GM12878 (cell line): ENCODE measurements around the gene DKK1. TPM values are rescaled to one million over a fixed set of nuclear protein-coding genes. Genes with fewer than 3 reads are reported as not detected.

ENCODE experiments used
- ATAC-seq: fragments of 200-7000 bp; cut with Tn5 transposase; 3 replicates; pipeline ENCODE4 v1.9.1; 2020; ENCODE audit warnings: mild to moderate bottlenecking, moderate library complexity
- BruUV-seq: library from RNA; stranded (reverse); fragments of 400-500 nt; replicated peaks from 2 replicates; lab custom pipeline; 2021; lab: Mats Ljungman, UMichigan
- CTCF ChIA-PET: fragments of 300-600 bp; sonication (Branson Sonifier 250); formaldehyde crosslinking; extraction: SDS; loops from one replicate; lab custom pipeline; 2021; ENCODE audit warnings: inconsistent platforms; lab: Yijun Ruan, JAX
- POLR2A ChIA-PET: fragments of 350-600 bp; formaldehyde crosslinking; extraction: SDS; loops from one replicate; lab custom pipeline; 2021; ENCODE audit warnings: inconsistent platforms; lab: Charles Lee
- RAD21 ChIA-PET: fragments of 300-600 bp; sonication (Branson Sonifier 250); formaldehyde crosslinking; loops from one replicate; lab custom pipeline; 2023; ENCODE audit warnings: antibody characterized with exemption; ENCODE audit not compliant: unreplicated experiment; lab: Charles Lee
- SMC1A ChIA-PET: fragments of 300-600 bp; sonication (Branson Sonifier 250); formaldehyde crosslinking; loops from one replicate; lab custom pipeline; 2023; ENCODE audit not compliant: unreplicated experiment, uncharacterized antibody; lab: Charles Lee
- DNase-seq: peaks from one replicate; pipeline ENCODE4 v3.0.0-alpha.2; 2011; ENCODE audit warnings: low read depth, low spot score
- FAIRE-seq: peaks from 3 replicates; lab custom pipeline; 2011; peaks lifted over from hg19 to GRCh38; lab: Jason Lieb, UNC
- H2AFZ ChIP-seq: 2 replicates; pipeline ENCODE4 v1.6.0; 2011; ENCODE audit warnings: low read depth, low read length, control low read depth; ENCODE audit not compliant: control insufficient read depth
- H3K27ac ChIP-seq: 2 replicates; pipeline ENCODE4 v1.5.1; 2011; ENCODE audit warnings: control low read depth; ENCODE audit not compliant: control insufficient read depth, insufficient read depth
- H3K27me3 ChIP-seq, 2 experiments: replicated peaks in 1 of 2; 2 replicates each; pipeline versions ENCODE4 v1.6.0 to v1.6.1; 2011; ENCODE audit warnings: low read length in 1 of 2; ENCODE audit not compliant: control insufficient read depth in 2 of 2, insufficient read depth in 2 of 2
- H3K36me3 ChIP-seq, 2 experiments: 2 replicates each; pipeline ENCODE4 v1.5.1; 2011; ENCODE audit warnings: low read length in 1 of 2; ENCODE audit not compliant: control insufficient read depth in 2 of 2, insufficient read depth in 2 of 2
- H3K4me1 ChIP-seq: 2 replicates; pipeline ENCODE4 v1.6.1; 2011; ENCODE audit warnings: mild to moderate bottlenecking, low read length, moderate library complexity, mixed read lengths; ENCODE audit not compliant: control insufficient read depth, insufficient read depth
- H3K4me2 ChIP-seq: 2 replicates; pipeline ENCODE4 v1.6.0; 2011; ENCODE audit warnings: control low read depth; ENCODE audit not compliant: control insufficient read depth, insufficient read depth
- H3K4me3 ChIP-seq: fragments of 200-600 bp; sonication (generic); 2 replicates; pipeline ENCODE4 v1.5.1; 2016
- H3K79me2 ChIP-seq: 2 replicates; pipeline ENCODE4 v1.6.0; 2011; ENCODE audit warnings: low read length; ENCODE audit not compliant: control insufficient read depth, insufficient read depth
- H3K9ac ChIP-seq: 2 replicates; pipeline ENCODE4 v1.8.0; 2011; ENCODE audit warnings: low read length, control low read depth, mixed read lengths; ENCODE audit not compliant: control insufficient read depth, insufficient read depth
- H3K9me3 ChIP-seq: replicated peaks from 3 replicates; pipeline ENCODE4 v1.5.1; 2011; ENCODE audit warnings: mild to moderate bottlenecking, low read length; ENCODE audit not compliant: control insufficient read depth, insufficient read depth
- H4K20me1 ChIP-seq: 2 replicates; pipeline ENCODE4 v1.6.0; 2011; ENCODE audit not compliant: control insufficient read depth, insufficient read depth
- BCLAF1 ChIP-seq: fragments of 450-650 bp; IDR thresholded peaks from 2 replicates; pipeline ENCODE4 v1.6.1; 2017; ENCODE audit warnings: antibody characterized with exemption, mild to moderate bottlenecking, moderate library complexity
- CBX5 ChIP-seq: sonication (generic); IDR thresholded peaks from 2 replicates; pipeline ENCODE4 v1.6.1; 2016; ENCODE audit warnings: low read depth, moderate library complexity, mild to moderate bottlenecking, inconsistent platforms
- FOXM1 ChIP-seq: IDR thresholded peaks from 2 replicates; pipeline ENCODE4 v1.6.1; 2012; ENCODE audit warnings: low read depth, mild to moderate bottlenecking, inconsistent platforms, low read length, moderate library complexity
- GATAD2B ChIP-seq: fragments of 450-650 bp; conservative IDR thresholded peaks from 2 replicates; pipeline ENCODE4 v1.6.1; 2017; ENCODE audit warnings: low read depth, mild to moderate bottlenecking, moderate library complexity
- MEF2B ChIP-seq: fragments of 450-650 bp; IDR thresholded peaks from 2 replicates; pipeline ENCODE4 v1.6.1; 2018; ENCODE audit warnings: mild to moderate bottlenecking, moderate library complexity; ENCODE audit not compliant: partially characterized antibody, poor library complexity, severe bottlenecking
- NFIC ChIP-seq: IDR thresholded peaks from 2 replicates; pipeline ENCODE4 v1.6.1; 2012; ENCODE audit warnings: low read depth, mild to moderate bottlenecking, inconsistent platforms, low read length, moderate library complexity
- NR2C2 ChIP-seq: IDR thresholded peaks from 2 replicates; pipeline ENCODE4 v1.6.1; 2011; ENCODE audit warnings: borderline replicate concordance, low read depth; ENCODE audit not compliant: control insufficient read depth, insufficient read length
- NR2F1 ChIP-seq: fragments of 450-650 bp; conservative IDR thresholded peaks from 2 replicates; pipeline ENCODE4 v1.6.1; 2017; ENCODE audit warnings: mild to moderate bottlenecking
- PBX3 ChIP-seq: IDR thresholded peaks from 2 replicates; pipeline ENCODE4 v1.6.1; 2011; ENCODE audit warnings: mild to moderate bottlenecking, low read depth, low read length, moderate library complexity; ENCODE audit not compliant: insufficient replicate concordance
- REST ChIP-seq: IDR thresholded peaks from 2 replicates; pipeline ENCODE4 v1.6.1; 2012; ENCODE audit warnings: mild to moderate bottlenecking, low read depth, low read length
- RFX5 ChIP-seq: IDR thresholded peaks from 2 replicates; pipeline ENCODE4 v1.6.1; 2011; ENCODE audit warnings: low read depth, low read length, improper control_type of control experiment
- SMC3 ChIP-seq: IDR thresholded peaks from 2 replicates; pipeline ENCODE4 v1.6.1; 2011; ENCODE audit warnings: low read length, improper control_type of control experiment, borderline replicate concordance
- WRNIP1 ChIP-seq: IDR thresholded peaks from 2 replicates; pipeline ENCODE4 v1.6.1; 2011; ENCODE audit warnings: low read depth, low read length, improper control_type of control experiment, borderline replicate concordance
- ZBED1 ChIP-seq: IDR thresholded peaks from 2 replicates; pipeline ENCODE4 v1.6.1; 2016; ENCODE audit warnings: borderline replicate concordance
- ZBTB33 ChIP-seq: fragments of 450-650 bp; IDR thresholded peaks from 2 replicates; pipeline ENCODE4 v1.6.1; 2017; ENCODE audit warnings: mild to moderate bottlenecking
- ZNF24 ChIP-seq: fragments of 450-650 bp; IDR thresholded peaks from 2 replicates; pipeline ENCODE4 v1.6.1; 2017; ENCODE audit warnings: antibody characterized with exemption, mild to moderate bottlenecking
- WGBS: methylation state at CpG from one replicate; pipeline ENCODE4 v1.1.6; 2016; ENCODE audit warnings: low lambda C conversion rate; ENCODE audit not compliant: insufficient replicate concordance, insufficient coverage; ENCODE audit errors: missing lambda C conversion rate; 5-methylcytosine and 5-hydroxymethylcytosine counted together
- in situ Hi-C: fragments of 300-500 bp; cut with MboI; formaldehyde crosslinking; loops from 9 replicates; pipeline ENCODE4 v1.14.3; 2018; ENCODE audit warnings: mixed read lengths
- intact Hi-C: fragments of 100-400 bp; cut with micrococcal nuclease; formaldehyde crosslinking; loops from one replicate; pipeline ENCODE4 v1.14.2; 2022; ENCODE audit not compliant: unreplicated experiment
- polyA plus RNA-seq, 11 experiments: library from polyadenylated mRNA; depleted of rRNA in 4 of 11; unstranded in 6 of 11; stranded (reverse) in 5 of 11; fragments of >200 nt; fragmentation: Nextera tagmentation in 4 of 11; fragmentation: Illumina TruSeq in 1 of 11; extraction: Ambion mirVana in 4 of 11; extraction: Trizol in 1 of 11; gene quantifications; 1 replicate in 1 of 11; 2 replicates in 10 of 11; pipeline versions ENCODE4 v1.2.1 to v1.2.3, GENCODE V29; 2011 to 2016; ENCODE audit warnings: inconsistent platforms in 2 of 11, missing spikeins in 2 of 11, low read depth in 1 of 11
- total RNA-seq, 4 experiments: library from RNA; depleted of rRNA in 3 of 4; stranded (reverse); fragments of >200 nt in 3 of 4; fragmentation: Illumina TruSeq in 1 of 4; extraction: Trizol in 1 of 4; gene quantifications; 2 replicates each; pipeline versions ENCODE4 v1.2.1 to v1.2.3, GENCODE V29; 2013 to 2021

Gene DKK1
- total and polyA plus RNA-seq, 10 of the 15 experiments (the other 5 are each of a cell fraction or from before 2014, with no cell fraction given) = 0.12 to 0.77 (median 0.33) TPM; not detected in 7

- no peak overlapping the region for H3K4me3 ChIP-seq
- H3K36me3 ChIP-seq = no peaks in the 10 kb centered on the region
- H3K9ac ChIP-seq = no peak overlapping the region
- in situ Hi-C loops = no loop called here
- CTCF ChIA-PET = no interaction called here
- H3K4me1 ChIP-seq = no peaks in the 10 kb centered on the region
- no peak overlapping the region for H2AFZ ChIP-seq
- RAD21 ChIA-PET = no interaction called here
- DNase-seq (no peak), ATAC-seq (no peak), FAIRE-seq (no peak)
- no peaks in the 10 kb centered on the region for H3K9me3 ChIP-seq
- no TSS peak for BruUV-seq
- H3K4me2 ChIP-seq = no peak overlapping the region
- H3K79me2 ChIP-seq = no peaks in the 10 kb centered on the region
- POLR2A ChIA-PET = no interaction called here
- no peaks in the 10 kb centered on the region for H4K20me1 ChIP-seq
- H3K27ac ChIP-seq = no peak overlapping the region
- WGBS = 3% methylated on average over 2 of the region's 2 CpGs
- H3K27me3 ChIP-seq = no peaks in the 10 kb centered on the region
- intact Hi-C loops = no loop called here
- SMC1A ChIA-PET = no interaction called here
- no peak for TF ChIP-seq MEF2B
- no peak for TF ChIP-seq NFIC
- no peak for TF ChIP-seq ZNF24
- TF ChIP-seq PBX3 = no peak
- no peak for TF ChIP-seq NR2F1
- TF ChIP-seq RFX5 = no peak
- no peak for TF ChIP-seq ZBED1
- no peak for TF ChIP-seq BCLAF1
- TF ChIP-seq ZBTB33 = no peak
- TF ChIP-seq SMC3 = no peak
- no peak for TF ChIP-seq GATAD2B
- TF ChIP-seq CBX5 = no peak
- TF ChIP-seq NR2C2 = no peak
- TF ChIP-seq REST = no peak
- TF ChIP-seq WRNIP1 = no peak
- TF ChIP-seq FOXM1 = no peak
Observed at GRCh38 chr10:52353205-52353604, 39.1 kb downstream of the DKK1 start.
